Stimulated activated CD8-positive, alpha-beta memory T cell treated with anti-CD3 and anti-CD28 coated beads, Interleukin-2, amount 100 ng/mL, for 1 hour (primary cell): ENCODE results near the gene RPS6KA5.
"Not testable (repeated sequence)": the region's sequence is repeated elsewhere in the genome, so short reads cannot be mapped to it uniquely, and the experiment has no call there.

ENCODE experiments used
- DNase-seq, 2 donors: peaks; one replicate each; pipeline ENCODE4 v3.0.0-alpha.2; 2020; ENCODE audit warnings: low read depth in 2 of 2

The RPS6KA5 gene

DNA sequence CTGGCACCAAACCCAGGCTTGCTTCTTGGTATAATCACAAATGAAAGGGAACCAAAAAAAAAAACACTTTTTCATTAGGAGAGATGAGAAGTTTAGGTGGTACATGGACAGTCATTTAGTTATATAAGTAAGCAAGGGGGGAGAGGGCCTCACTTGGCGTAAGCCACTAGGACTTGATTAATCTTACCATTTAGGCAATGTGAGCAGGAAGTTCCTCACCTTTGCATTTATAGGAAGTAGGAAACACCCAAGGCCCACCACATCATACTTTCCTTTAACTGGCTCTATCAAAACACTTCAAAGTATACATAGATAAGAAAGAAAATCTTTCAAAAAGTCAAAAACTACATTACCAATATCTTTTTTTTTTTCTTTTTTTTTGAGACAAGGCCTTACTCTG is 6.7 kb upstream of the RPS6KA5 start:
- no peak for DNase-seq

GRCh38 chr14:91065266-91065665 is 4.8 kb upstream of the RPS6KA5 start:
- no peak for DNase-seq

DNA sequence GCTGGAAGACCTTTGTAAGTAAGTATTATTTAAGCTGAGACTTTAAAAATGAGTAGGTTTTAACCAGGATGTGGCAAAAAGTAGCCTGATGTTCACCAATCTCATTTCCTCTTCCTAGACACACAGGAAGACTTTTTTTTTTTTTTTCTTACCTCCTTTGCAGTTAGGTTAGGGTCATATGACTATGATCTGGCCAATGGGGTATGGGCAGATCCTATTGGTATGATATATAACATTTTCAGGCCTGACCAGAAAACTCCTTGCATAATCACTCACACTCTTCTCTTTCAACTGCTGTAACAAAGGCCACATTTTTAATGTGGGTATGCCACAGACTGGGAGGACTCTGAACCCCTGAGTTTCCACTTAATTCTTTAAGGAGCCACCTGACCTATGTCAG is 2.7 kb upstream of the RPS6KA5 start:
- DNase-seq = no peak

DNA sequence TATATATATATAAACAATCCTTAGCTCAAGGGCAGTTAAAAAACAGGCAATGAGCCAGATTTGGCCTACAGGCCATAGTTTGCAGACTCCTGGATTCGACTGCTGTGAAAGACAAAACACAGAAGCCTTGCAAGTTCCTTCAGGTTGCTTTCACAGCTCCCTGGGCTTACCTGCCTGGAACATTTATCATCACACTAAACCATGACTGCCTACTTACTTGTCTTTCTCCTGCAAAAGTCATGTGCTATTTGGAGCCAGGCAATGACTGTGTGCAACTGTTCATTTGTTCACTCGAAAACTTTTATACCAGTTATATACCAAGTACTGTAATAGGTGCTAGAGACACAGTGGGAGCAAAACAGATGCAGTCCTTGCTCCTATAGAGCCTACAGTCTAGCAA is 2.2 kb upstream of the RPS6KA5 start:
- DNase-seq = no peak

DNA sequence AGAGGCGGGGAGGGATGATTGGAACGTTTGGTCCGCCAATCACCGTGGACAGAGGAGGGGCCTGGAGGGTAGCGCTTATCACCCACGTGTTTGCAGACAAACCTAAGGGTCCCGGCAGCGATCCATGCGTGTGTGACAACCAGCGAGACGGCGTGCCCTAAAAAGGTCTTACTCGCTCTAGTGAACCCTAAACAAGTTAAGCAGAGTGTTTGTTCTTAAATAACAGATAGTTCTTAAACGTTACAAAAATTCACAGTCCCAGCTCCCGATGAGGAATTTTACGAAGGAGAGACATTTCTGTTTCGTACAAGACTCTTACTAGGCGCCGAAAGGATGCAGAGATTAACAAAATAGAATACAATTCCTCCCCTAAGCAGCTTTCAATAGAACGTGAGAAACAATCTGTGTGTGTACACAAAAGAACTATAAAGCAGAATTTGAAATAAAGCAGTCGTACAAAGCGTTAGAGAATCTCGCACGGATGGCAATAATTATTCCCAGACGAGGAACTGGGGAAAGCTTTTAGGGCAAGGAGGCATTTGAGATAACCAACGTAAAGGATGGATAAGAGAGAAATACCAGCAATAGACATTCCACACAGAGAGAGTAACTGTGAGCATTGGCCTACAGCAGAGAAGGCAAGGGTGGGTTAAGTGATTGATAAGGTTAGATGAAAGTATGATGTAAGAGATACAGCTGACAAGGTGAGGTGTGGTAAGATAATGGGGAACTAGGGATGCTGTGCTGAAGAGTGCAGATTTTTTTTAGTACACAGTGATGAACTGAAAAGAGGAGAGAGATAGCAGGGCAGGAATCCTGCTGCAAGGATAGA is 831 bp upstream of the RPS6KA5 start:
- DNase-seq = no peak

- peak in 1 of 2 donors; percentile 13 for DNase-seq
Observed at GRCh38 chr14:91059576-91060350, 678 bp downstream of the RPS6KA5 start.

GRCh38 chr14:91058042-91058581 is 2.3 kb downstream of the RPS6KA5 start:
- no peak for DNase-seq

GRCh38 chr14:91056361-91056760 is 4.1 kb downstream of the RPS6KA5 start:
- DNase-seq = no peak

GRCh38 chr14:91055016-91055415 is 5.4 kb downstream of the RPS6KA5 start:
- DNase-seq = no peak

DNA sequence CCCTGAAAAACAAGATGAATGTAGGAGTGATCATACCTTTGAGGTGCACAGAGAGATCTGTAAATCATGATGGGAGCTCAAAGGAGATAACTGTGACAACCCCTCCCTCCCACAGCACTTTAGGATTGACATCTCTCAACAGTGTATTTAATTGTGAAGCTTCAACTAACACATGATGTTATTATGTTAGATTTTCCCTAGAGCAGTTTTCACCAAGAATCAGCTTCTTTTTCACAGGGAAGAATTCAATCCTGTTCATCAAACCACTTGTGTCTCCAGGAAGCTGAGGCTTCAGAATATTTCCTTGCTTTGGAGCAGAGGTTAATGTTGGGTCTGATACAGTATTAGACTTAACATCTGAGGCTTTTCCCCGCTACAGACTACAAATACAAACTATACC is 11.8 kb downstream of the RPS6KA5 start:
- no peak for DNase-seq

GRCh38 chr14:91048265-91048664 is 12.2 kb downstream of the RPS6KA5 start:
- no peak for DNase-seq

- no peak for DNase-seq
Observed at GRCh38 chr14:91047174-91047753, 13.2 kb downstream of the RPS6KA5 start.

GRCh38 chr14:91046488-91047072 is 13.9 kb downstream of the RPS6KA5 start:
- DNase-seq = no peak

- no peak for DNase-seq
Observed at GRCh38 chr14:91041450-91041849, 19.0 kb downstream of the RPS6KA5 start.

DNA sequence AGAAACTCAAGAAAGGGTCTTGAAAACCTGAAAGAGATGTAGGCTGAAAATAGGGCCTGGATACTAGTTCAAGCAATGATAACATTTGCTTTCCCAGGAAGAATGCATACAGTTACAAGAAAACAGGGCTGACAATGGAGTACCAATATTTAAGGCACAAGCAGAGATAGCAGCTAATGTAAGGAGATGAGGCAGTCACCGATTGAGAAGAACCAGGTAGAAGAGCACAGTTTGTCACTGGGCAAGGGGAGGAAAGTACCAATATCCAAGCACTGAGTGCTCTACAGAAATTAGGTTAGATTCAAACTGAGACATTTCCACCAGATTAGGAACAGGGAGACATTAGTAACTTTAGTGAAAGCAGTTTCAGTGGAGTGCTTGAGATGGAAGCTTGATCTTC is 19.9 kb downstream of the RPS6KA5 start:
- no peak for DNase-seq

DNA sequence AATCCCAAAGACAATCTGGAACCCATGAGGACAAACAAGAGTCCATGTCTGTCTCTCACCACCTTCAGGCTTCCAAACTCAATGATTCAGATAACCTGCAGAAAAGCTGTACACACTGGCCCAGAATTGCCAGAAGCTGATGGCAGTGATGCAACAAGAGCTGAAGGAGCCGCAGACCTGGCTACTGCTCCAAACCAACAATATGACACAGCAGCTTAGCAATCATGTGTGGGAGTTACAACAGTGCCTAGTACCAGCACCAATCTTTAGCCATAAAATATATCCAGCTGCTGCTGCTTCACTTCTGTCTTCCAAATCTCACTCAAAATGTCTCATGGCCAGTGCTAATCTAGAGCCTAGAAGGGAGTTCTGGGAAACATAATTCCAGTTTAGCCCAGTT is 22.0 kb downstream of the RPS6KA5 start:
- no peak for DNase-seq

- DNase-seq = no peak
Observed at GRCh38 chr14:91036741-91037469, 23.5 kb downstream of the RPS6KA5 start.

DNA sequence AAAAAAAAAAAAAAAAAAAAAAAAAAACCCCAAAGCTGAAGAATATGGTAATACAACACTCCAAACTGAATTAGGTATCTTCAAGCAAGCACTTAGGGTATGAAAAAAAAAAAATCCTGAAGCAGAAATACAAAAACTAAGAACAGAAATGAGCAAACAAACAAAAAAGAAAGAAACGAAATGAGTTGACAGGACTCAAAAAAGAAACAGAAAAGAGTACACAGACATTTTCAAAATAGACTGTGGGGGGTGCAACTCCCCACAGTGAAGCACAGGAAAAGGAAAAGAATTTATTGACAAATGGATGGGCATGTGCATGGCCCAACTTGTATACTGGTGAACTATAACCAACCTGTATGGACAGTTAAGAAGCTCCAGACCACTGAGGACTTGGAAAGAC is 24.6 kb downstream of the RPS6KA5 start:
- DNase-seq = no peak

DNA sequence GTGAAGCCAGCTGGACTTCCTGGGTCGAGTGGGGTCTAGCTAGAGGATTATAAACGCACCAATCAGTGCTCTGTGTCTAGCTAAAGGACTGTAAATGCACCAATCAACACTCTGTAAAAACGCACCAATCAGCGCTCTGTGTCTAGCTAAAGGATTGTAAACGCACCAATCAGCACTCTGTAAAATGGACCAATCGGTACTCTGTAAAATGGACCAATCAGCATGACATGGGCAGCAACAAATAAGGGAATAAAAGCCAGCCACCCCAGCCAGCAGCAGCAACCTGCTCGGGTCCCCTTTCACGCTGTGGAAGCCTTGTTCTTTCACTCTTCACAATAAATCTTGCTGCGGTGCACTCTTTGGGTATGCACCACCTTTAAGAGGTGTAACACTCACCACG is 26.1 kb downstream of the RPS6KA5 start:
- not testable (repeated sequence) for DNase-seq

GRCh38 chr14:91032248-91032647 is 28.2 kb downstream of the RPS6KA5 start:
- DNase-seq = no peak

DNA sequence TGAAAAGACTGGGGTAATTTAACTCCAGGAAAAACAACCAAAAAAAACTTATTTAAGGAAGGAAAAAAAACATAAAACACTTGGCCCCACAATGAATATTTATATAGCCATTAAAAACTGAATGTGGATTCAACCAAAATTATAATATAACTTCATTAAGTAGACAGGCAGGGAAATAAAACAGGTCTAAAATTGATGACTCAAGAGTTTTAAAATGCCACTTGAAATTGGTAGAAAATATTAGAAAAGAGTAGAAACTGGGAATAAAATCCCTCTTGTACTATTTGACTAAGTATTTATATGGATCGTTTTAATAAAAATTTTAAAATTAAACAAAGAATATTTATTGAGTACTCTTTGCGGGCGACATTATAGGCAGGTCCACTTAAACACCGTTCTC is 28.8 kb downstream of the RPS6KA5 start:
- DNase-seq = no peak
